ENCODE measurements around the gene SLAMF8. TPM values are rescaled to one million over a fixed set of nuclear protein-coding genes. Genes with fewer than 3 reads are reported as not detected.

Gene SLAMF8
- total and polyA plus RNA-seq, 2 of the 8 experiments (the other 6 are each of a cell fraction or from before 2014, with no cell fraction given) = not detected

- Histone ChIP-seq H3K9me3 (ENCODE audit: insufficient read depth in 2 of 2, low read depth in 1 of 2, low read length in 1 of 2) (no peaks in the 10 kb centered on the region), H4K5ac (ENCODE audit: insufficient read length, low read depth, low read length) (no peak overlapping the region), H3K4ac (replicated peaks; ENCODE audit: insufficient read length, low read depth, low read length) (no peak overlapping the region), H2BK20ac (ENCODE audit: low read length) (no peak overlapping the region), H3K4me2 (ENCODE audit: insufficient read depth in 1 of 2, low read depth in 2 of 2, low read length in 2 of 2) (no peak overlapping the region), H3K36me3 (ENCODE audit: control insufficient read depth in 2 of 4, insufficient read depth in 4 of 4, low read length in 3 of 4) (no peaks in the 10 kb centered on the region), H2BK15ac (ENCODE audit: low read length) (no peak overlapping the region), H3K79me2 (ENCODE audit: control insufficient read depth in 1 of 2, insufficient read depth in 2 of 2, low read length in 2 of 2) (no peaks in the 10 kb centered on the region), H3K27ac (ENCODE audit: low read depth, low read length) (no peak overlapping the region), H4K8ac (ENCODE audit: extremely low read depth, insufficient read depth, low read length) (no peak overlapping the region), H3K4me3 (ENCODE audit: extremely low read depth in 1 of 4, insufficient read depth in 2 of 4, low read depth in 3 of 4, low read length in 4 of 4) (no peak overlapping the region), H2AK5ac (ENCODE audit: low read depth, low read length) (no peak overlapping the region), H3K23ac (ENCODE audit: insufficient read length) (no peak overlapping the region), H3K79me1 (ENCODE audit: low read depth, low read length) (no peaks in the 10 kb centered on the region), H3K56ac (replicated peaks; ENCODE audit: insufficient read length, low read depth, low read length) (no peak overlapping the region), H3K9ac (replicated peaks in 1 of 4; ENCODE audit: extremely low read depth in 1 of 4, low read depth in 3 of 4, low read length in 3 of 4) (no peak overlapping the region), H2BK5ac (ENCODE audit: low read depth, low read length) (no peak overlapping the region), H4K91ac (replicated peaks; ENCODE audit: insufficient read length, low read length) (no peak overlapping the region), H3K14ac (ENCODE audit: insufficient read length) (no peak overlapping the region), H3K18ac (ENCODE audit: extremely low read depth, low read length) (no peak overlapping the region), H2BK12ac (ENCODE audit: low read depth, low read length) (no peak overlapping the region), H3K4me1 (replicated peaks in 1 of 4; ENCODE audit: control insufficient read depth in 3 of 4, insufficient read depth in 4 of 4, low read length in 3 of 4) (no peaks in the 10 kb centered on the region; a peak in 1 of 7 replicates), H2AFZ (ENCODE audit: low read length) (no peak overlapping the region), H2BK120ac (replicated peaks; ENCODE audit: low read depth, low read length) (no peak overlapping the region), H4K20me1 (replicated peaks in 1 of 2; ENCODE audit: control insufficient read depth in 1 of 2, insufficient read depth in 2 of 2, low read length in 2 of 2) (peaks cover 0 to 2% of the 10 kb centered on the region in 2 experiments), H3K23me2 (ENCODE audit: low read depth, low read length) (no peaks in the 10 kb centered on the region; the same call in 1 of the 2 replicates), H3K27me3 (replicated peaks in 1 of 4; ENCODE audit: control insufficient read depth in 3 of 4, extremely low read depth in 1 of 4, insufficient read depth in 3 of 4, low read length in 3 of 4) (peaks cover 0 to 2% (median under 1%) of the 10 kb centered on the region in 4 experiments; a peak in 1 of 7 replicates)
- WGBS, 2 experiments (ENCODE audit: extremely low coverage in 1 of 2, insufficient coverage in 1 of 2, insufficient read length in 1 of 2, insufficient replicate concordance in 2 of 2, low coverage in 1 of 2, low lambda C conversion rate in 2 of 2, missing lambda C conversion rate in 1 of 2) = 91% methylated on average over 3 of the region's 3 CpGs; no CpG with 5 or more reads in 1 of the 2 experiments
- no peak for DNase-seq (ENCODE audit: low read depth in 1 of 2, low spot score in 2 of 2)
- no peak for FAIRE-seq
- ChIA-PET POLR2A (ENCODE audit: partially characterized antibody) (no interaction called here), CTCF (ENCODE audit: partially characterized antibody) (interaction anchor here (0.6 to 8.0 kb wide), 10 partner anchors 8 to 159 kb away, joined by 3 to 107 read pairs (median 4); partner anchors contain the start of gene TAGLN2)
- TF ChIP-seq NRF1 (IDR thresholded peaks at IDR 0.05; ENCODE audit: low read depth, low read length) (no peak), CREB1 (IDR thresholded peaks at IDR 0.05) (no peak), RBBP5 (IDR thresholded peaks at IDR 0.05; ENCODE audit: borderline replicate concordance, low read depth, low read length) (no peak), YY1 (IDR thresholded peaks at IDR 0.05; ENCODE audit: low read depth, low read length) (no peak), EP300 (IDR thresholded peaks at IDR 0.05; ENCODE audit: borderline replicate concordance in 1 of 2, low read depth in 2 of 2, low read length in 2 of 2) (no peak), ATF2 (IDR thresholded peaks at IDR 0.05; ENCODE audit: low read length) (no peak), CHD1 (IDR thresholded peaks at IDR 0.05; ENCODE audit: low read depth, low read length) (no peak)
- TF ChIP-seq, protein P1, sequence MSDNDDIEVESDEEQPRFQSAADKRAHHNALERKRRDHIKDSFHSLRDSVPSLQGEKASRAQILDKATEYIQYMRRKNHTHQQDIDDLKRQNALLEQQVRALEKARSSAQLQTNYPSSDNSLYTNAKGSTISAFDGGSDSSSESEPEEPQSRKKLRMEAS (IDR thresholded peaks at IDR 0.05) = no peak
These were observed 21.7 kb downstream of the SLAMF8 start for GRCh38 chr1:159848326-159848725.
